Activated CD4-positive, alpha-beta T cell treated with anti-CD3 and anti-CD28 coated beads, Interleukin-2, amount 50 U/mL, for 48 hours (primary cell): ENCODE data around the gene MYOM3.

Experiments used
- DNase-seq, 2 experiments: peaks; one replicate each; pipeline ENCODE4 v3.0.0-alpha.2; 2020

MYOM3 gene

DNA sequence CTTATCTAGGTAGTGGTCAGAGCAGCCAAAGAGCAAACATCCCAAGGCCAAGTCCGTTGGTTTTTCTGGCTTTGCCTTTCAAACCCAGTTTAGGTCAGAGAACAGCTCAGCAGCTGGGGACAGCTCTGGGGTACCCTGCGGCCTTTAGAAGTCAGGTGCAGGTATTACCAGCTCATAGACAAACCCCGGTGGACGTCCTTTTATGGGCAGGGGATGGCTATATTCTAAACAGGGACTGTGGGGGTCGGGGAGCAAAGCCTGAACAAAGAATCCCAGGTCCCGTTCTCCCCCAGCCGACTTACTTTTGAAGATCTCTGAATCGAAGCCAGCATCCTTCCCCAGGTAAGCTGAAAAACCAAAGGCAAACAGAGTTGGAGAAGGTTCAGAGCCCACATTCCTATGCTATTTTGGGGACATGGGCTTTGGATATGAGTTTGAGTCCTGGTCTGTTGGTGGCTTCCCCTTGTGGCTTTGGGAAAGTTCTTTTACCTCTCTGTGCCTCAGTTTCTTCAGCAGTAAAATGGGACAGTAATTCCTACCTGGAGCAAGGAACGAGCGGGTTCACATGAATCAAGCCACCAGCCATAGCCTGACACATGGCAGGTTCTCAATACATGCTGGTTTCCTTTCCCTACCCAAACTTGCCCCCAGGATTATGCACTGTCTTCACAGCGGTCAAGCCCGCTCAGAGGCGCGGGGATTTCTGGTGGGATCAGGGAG is 16.6 kb downstream of the MYOM3 start:
- DNase-seq: no peak

- no peak for DNase-seq
These were observed 17.4 kb downstream of the MYOM3 start for GRCh38 chr1:24094554-24094953.

DNA sequence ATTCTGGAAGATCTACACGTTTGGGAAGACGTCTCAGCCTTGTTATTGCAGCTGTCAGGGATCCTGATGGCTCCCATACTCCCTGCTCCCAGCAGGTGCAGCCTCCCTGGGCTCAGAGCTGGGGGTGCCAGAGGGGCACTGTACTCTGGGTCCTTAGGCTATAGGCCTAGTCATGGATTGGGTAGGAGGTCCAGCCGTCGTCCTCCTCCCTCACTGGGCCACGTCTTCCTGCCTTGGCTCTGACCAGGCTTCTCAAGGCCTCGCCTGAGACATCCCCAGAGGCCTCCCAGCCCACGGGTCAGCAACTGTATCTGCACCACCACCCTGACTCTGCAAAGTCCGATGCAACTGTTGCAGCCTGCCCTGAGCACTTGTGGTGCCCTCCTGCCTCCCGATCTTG is 18.2 kb downstream of the MYOM3 start:
- DNase-seq: no peak

GRCh38 chr1:24092979-24093378 is 19.0 kb downstream of the MYOM3 start:
- no peak for DNase-seq

- DNase-seq: peak; percentile 6 to 19
These were observed 19.9 kb downstream of the MYOM3 start for GRCh38 chr1:24091971-24092482.

DNA sequence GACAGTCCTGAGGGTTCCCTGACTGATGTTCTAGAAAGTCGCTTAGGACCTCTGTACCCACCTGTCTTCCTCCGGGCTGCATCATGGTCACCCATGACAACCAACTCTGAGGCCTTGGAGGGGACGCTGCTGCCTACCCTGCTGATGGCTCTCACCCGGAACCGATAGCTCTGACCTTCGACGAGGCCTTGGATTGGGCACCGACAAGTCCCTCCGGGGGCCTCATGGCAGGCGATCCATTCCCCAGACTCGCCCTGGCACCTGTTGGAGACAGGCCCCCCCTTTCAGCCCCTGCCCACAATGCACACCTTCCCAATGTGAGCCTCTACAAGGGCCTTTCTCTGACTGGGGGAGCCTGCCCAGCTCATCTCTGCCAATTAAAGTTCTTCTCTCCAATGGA is 21.2 kb downstream of the MYOM3 start:
- DNase-seq: no peak

- no peak for DNase-seq
These were observed 22.0 kb downstream of the MYOM3 start for GRCh38 chr1:24089743-24090555.

- no peak for DNase-seq
These were observed 22.8 kb downstream of the MYOM3 start for GRCh38 chr1:24089027-24089742.

- DNase-seq: no peak
These were observed 25.5 kb downstream of the MYOM3 start for GRCh38 chr1:24086466-24086865.

DNA sequence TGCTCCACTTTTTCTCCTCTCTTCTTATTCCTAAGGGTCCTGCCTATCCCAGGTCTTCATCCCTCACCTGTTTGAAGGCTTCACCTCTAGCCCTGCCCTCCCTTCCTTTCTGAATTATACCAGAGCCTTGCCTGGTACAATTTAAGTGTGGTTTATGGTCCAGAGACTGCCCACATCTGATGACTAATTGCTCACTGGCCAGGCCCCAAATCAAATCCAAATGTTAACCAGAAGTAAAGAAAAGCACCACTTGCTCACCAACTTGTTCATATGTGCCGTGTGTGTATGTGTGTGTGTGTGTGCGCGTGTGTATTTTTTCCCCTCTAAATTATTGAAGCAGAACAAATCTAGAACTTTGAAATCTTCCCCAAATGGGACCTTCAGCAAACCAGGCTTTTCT is 26.4 kb downstream of the MYOM3 start:
- no peak for DNase-seq

DNA sequence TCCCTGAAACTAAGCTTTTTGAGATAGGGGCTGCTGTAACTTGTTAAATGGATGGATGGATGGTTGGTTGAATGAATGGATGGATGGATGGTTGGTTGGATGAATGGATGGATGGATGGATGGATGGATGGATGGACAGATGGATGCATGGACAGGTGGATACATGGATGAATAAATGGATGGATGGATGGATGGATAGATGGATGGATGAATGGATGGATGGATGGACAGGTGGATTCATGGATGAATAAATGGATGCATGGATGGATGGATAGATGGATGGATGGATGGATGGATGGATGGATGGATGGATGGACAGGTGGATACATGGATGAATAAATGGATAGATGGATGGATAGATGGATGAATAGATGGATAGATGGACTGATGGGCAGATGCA is 26.9 kb downstream of the MYOM3 start:
- DNase-seq: no peak

DNA sequence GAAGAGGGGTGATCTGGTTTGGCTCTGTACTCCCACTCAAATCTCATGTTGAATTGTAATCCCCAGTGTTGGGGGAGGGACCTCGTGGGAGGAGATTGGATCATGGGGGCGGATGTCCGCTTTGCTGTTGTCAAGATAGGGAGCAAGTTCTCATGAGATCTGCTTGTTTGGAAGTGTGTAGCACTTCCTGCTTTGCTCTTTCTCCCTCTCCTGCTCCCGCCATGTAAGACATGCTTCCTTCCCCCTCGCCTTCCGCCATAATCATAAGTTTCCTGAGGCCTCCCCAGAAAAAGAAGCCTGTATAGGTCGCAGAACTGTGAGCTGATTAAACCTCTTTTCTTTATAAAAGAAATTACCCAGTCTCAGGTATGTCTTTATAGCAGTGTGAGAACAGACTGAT is 27.9 kb downstream of the MYOM3 start:
- DNase-seq: no peak

- no peak for DNase-seq
These were observed 29.6 kb downstream of the MYOM3 start for GRCh38 chr1:24082372-24082771.

GRCh38 chr1:24081190-24081589 is 30.7 kb downstream of the MYOM3 start:
- DNase-seq: no peak

- DNase-seq: no peak
These were observed 31.8 kb downstream of the MYOM3 start for GRCh38 chr1:24080131-24080530.

GRCh38 chr1:24077278-24077978 is 34.5 kb downstream of the MYOM3 start:
- no peak for DNase-seq

DNA sequence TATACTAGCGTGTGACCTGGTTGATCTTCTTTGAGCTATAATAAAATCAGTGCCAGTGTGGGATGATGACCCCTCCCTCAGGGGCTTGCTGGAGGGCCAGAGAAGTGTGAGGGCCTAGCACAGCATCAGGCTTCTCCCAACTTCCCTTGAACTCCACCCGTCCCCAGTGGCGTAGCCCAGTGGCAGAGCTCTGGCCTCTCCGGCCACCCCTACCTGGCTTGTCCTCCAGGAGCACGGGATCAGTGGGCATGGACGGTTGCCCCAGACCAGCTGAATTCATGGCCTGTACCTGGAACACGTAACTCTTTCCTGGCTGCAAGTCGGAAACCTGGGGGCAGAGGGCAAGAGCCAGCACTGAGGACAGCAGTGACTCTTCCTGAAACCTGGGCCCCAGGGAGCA is 36.0 kb downstream of the MYOM3 start:
- DNase-seq: no peak

GRCh38 chr1:24075590-24075854 is 36.4 kb downstream of the MYOM3 start:
- DNase-seq: no peak

DNA sequence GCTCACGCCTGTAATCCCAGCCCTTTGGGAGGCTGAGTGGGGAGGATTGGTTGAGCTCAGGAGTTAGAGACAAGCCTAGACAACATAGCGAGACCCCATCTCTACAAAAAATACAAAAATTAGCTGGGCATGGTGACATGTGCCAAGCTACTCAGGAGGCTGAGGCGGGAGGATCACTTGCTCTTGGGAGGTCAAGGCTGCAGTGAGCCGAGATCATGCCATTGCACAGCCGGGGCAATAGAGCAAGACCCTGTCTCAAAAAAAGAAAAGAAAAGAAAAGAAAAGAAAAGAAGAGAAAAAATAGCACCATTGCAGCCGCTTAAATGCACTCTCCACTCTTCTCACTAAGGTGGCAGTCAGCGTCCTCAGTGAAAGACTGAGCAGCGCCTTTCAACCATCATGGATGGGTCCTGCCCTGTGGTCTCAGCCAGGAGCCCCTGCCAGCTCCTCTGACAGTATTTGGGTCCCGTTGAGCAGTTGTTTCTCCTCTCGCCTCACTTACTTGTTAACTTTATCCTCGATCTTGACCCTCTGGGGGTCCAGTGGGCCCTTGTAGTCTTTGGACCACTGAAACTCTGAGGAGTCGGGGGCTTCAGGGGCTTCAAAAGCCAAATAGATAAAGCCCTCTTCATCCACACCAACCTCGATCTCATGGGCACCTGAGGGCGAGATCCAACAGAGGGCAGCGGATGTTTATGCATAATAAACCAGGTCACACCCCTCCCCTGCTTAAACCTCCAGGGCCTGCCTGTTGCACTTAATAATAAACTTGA is 36.9 kb downstream of the MYOM3 start:
- no peak for DNase-seq

GRCh38 chr1:24074196-24074595 is 37.7 kb downstream of the MYOM3 start:
- DNase-seq: no peak

GRCh38 chr1:24071941-24072340 is 40.0 kb downstream of the MYOM3 start:
- DNase-seq: no peak

GRCh38 chr1:24070821-24071393 is 41.0 kb downstream of the MYOM3 start:
- DNase-seq: peak; percentile 76 to 84
